Bone marrow (tissue), 2 donors: ENCODE results near the gene CD38.

ENCODE experiments used
- DNase-seq, 2 donors: peaks; one replicate each; lab custom pipeline; 2025; lab: John Stamatoyannopoulos, UW

The CD38 gene

DNA sequence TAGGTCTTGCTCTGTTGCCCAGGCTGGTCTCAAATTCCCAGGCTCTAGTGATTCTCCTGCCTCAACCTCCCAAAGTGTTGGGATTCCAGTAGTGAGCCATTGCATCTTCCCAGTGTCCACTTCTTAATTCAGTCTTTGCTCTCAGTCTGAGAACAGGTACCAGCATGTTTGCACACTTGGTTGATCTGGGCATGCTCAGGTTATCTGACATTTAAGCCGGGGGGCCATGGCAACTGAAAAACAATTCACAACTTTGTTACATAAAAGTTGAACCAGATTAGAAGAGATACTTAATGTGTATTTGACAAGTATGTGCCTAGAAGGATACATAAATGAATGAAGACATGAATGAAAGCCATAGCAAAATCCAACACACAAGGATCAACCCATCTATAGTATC, 121.4 kb downstream of the CD38 start:
- DNase-seq = no peak

- no peak for DNase-seq
Measured at GRCh38 chr4:15901007-15901406, 122.9 kb downstream of the CD38 start.

GRCh38 chr4:15901998-15902397, 123.9 kb downstream of the CD38 start:
- DNase-seq = no peak

DNA sequence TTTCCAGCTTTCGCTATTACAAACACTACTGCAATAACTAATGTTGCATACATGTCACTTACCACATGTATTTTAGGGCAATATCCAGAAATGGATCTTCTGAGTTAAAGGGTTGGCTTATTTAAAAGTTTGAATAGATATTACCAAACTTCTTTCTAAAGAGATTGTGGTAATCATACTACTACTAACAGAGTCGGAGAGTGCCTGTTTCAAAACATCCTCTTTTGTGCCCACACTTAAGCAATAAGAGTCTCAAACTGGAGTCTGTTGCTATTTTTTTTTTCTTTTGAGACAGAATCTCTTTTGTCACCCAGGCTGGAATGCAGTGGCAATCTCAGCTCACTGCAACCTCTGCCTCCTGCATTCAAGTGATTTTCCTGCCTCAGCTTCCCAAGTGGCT, 124.6 kb downstream of the CD38 start:
- DNase-seq = no peak
